ENCODE measurements around the gene RCCD1.
A peak's percentile ranks its signal among the peaks of the same experiment; 100 is the strongest.

Gene RCCD1

DNA sequence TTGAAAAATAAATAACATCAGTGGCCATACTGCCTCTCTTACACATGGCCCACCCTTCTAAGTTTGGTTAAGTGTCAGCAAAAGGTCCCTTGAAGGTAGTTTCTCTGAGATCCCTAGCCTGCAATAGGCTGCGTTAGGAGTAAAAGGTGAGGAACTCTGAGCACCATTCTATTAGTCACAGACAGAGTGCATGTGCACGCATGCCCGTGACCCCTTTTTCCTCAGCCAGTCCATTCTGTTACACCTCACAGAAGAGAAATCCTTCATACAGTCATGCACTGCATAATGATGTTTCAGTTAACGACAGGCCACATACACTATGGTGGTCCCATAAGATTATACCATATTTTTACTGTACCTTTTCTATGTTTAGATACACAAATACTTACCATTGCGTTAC, 12.5 kb downstream of the RCCD1 start:
- DNase-seq (ENCODE audit: low spot score): no peak

DNA sequence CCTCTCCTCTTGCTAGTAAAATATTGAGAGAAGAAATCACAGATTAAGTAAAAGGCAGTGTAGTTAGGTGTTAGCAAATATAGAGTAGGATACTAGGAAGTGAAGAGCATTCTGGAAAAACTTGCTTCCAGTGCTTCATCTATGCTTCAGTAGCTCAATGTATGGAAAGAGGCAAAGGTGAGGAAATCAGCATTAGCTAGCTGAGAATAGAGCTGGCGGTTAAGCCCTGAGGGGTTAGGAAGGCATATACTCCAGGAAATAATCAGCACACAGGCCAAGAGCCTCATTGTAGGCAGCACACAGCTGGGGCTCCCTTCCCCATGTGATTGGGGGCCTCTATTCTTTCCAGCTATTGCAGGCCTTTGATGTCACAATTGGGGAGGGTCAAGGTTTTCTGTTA, 13.8 kb downstream of the RCCD1 start:
- DNase-seq (ENCODE audit: low spot score): no peak

DNA sequence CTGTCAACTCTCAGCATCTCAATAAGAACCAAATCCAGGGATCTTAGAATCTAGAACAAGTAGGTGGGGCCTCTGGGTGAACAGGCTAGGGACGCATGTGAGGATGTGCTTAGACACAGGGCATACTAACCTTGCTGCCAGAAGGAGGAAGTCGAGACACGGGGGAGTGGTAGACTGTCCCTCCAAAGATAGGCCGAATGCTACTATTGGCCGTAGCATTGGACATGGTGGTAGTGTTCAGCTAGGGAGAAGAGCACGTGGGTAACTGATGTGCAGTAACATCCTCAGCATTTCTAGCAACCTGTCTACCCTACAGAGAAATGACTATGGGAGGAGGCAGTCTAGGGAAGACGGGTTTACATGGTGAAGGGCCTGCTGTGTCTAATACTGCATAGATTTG, 15.6 kb downstream of the RCCD1 start:
- DNase-seq (ENCODE audit: low spot score): no peak

DNA sequence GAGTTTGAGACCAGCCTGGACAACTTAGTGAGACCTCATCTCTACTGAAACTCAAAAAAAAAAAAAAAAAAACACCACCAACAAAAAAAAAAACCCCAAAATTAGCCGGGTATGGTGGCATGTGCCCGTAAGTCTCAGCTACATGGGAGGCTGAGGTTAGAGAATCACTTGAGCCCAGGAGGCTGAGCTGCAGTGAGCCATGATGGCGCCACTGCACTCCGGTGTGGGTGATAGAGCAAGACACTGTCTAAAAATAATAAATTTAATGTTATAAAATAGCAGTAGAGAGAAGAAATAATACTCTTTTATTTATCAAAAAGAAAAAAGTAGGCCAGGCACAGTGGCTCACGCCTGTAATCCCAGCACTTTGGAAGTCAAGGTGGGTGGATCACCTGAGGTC, 17.4 kb downstream of the RCCD1 start:
- no peak for DNase-seq (ENCODE audit: low spot score)

DNA sequence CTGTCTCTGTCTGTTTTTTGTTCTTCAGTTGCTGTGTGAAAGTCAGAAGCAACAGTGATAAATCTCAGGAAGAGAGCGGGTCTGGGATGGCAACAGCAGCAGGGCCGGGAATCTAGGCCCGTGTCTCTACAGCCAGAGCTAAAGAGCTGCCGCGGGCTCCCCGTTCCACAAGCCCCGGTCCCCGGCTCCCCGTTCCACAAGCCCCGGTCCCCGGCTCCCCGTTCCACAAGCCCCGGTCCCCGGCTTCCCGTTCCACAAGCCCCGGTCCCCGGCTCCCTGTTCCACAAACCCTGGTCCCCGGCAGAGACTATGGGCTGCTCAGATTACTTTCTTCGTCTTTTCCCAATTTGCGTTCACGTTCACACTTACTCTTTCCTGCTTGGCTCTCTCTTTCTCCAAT, 19.5 kb downstream of the RCCD1 start:
- no peak for DNase-seq (ENCODE audit: low spot score)

DNA sequence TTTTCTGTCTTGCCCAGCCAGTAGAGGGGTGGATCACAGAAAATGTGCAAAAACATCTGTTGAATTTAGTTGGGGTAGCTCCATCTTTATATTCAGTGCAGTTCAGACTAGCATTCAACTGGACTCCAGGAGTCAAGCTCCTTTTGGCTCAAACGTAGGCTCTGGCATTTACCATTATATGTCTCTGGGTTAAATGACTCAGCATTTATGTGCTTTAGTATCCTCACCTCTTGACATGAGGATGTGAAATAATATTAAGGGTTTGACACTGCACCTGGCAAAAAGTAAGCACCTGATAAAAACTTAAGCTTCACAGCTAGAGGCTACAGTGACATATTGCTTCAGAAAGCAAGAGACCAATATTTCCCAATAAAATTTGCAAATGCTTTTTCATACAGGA, 24.9 kb downstream of the RCCD1 start:
- DNase-seq (ENCODE audit: low spot score): no peak

DNA sequence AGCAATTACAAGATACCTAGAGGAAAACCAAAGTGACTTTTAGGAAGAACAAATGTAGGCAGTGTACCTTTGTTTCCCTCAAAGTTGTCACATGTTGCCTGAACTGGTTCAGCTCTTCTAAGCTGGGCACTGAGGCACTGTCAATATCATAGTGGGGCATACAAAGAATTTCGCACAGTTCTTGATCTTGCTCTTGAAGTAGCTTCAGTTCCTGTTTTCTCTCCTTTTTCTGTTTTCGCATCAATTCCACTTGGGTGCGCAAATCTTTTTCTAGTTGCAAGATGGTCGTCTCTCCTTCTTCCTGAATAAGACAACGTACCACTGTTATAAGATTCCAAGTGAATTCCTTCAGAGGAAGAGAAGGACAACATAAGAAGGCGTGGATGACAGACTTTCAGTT, 27.0 kb downstream of the RCCD1 start:
- DNase-seq (ENCODE audit: low spot score): no peak

DNA sequence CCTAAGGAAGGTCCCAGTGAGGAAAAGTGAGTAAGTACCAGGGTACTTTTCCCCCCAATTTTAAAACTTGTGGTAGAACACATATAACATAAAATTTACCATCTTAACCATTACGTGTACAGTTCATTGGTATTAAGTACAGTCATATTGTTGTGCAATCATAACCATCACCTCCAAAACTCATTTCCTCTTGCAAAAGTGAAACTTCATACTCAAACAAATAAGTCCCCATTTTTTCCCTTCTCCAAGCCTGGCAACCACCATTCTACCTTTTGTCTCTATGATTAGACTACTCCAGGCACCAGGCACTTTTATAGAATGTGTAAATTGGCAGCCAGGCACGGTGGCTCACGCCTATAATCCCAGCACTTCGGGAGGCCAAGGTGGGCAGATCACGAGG, 27.5 kb downstream of the RCCD1 start:
- no peak for DNase-seq (ENCODE audit: low spot score)

DNA sequence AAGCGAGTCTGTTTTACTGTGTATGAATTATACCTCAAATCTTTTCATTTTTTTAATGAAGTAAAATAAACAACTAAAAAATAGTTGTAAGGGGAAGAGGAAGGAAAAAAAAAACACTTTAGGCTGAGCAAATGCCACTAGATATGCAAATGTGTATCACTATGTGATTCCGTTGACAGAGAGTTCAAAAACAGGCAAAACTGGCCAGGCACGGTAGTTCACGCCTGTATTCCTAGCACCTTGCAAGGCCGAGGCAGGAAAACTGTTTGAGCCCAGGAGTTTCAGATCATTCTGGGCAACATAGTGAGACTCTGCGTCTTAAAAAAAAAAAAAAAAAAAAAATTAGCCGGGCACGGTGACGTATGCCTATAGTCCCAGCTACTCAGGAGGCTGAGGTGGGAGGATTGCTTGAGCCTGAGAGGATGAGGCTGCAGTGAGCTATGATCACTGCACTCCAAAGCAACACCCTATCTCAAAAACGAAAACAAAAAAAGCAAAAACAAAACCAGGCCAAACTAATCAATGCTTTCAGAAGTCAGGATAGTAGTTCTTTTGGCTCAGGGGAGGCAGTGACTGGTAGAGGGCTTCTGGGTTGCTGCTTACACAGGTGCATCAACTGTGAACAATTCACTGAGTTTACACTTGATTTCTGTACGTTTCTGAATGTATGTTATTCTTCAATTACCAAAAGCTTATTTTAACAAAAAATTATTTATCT, 32.3 kb downstream of the RCCD1 start:
- no peak for DNase-seq (ENCODE audit: low spot score)

DNA sequence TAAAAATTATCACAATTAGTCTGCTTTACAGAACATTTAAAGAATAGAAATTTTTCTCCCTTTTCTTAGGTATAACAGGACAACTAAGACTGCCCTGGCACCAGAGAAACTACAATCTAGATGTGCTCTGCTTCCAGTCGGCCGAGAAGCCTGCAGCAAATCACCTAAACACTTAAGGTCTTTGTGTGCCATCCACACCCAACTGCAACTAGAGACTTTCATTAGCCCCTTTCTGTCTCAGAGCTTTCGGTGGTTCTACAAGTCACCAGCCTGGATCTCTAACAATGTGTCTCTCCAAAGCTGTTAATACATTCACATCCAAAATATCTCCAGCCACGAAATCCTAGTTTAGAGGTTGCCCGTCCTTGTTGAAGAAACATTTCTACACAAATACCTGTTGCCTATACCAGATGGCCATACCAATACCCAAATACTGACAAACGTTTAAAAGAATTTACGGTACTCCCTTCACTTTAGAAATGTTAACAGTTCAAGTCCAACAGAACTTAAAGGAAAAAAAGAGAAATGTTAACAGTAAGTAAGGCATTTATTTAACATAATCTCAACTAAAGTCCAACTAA, 33.0 kb downstream of the RCCD1 start:
- no peak for DNase-seq (ENCODE audit: low spot score)

DNA sequence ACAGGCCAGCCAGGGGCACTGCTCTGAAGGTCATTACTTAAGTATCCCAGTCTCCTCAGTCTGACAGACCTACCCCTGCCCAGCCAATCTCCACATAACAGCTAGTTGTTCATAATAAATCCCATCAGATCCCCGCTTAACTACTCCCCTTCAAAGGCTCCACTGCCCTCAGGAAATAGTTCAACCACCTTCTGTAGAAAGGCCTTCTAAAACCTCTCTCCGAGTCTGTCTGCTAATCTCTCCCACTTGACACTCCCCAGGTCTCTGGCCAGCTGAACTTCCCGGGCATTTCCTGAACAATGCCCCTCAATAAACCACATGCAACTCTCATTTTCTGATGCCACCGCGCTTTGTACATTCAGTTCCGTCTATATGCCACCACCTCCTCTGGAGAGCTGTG, 33.6 kb downstream of the RCCD1 start:
- peak; percentile 15 for DNase-seq (ENCODE audit: low spot score)

DNA sequence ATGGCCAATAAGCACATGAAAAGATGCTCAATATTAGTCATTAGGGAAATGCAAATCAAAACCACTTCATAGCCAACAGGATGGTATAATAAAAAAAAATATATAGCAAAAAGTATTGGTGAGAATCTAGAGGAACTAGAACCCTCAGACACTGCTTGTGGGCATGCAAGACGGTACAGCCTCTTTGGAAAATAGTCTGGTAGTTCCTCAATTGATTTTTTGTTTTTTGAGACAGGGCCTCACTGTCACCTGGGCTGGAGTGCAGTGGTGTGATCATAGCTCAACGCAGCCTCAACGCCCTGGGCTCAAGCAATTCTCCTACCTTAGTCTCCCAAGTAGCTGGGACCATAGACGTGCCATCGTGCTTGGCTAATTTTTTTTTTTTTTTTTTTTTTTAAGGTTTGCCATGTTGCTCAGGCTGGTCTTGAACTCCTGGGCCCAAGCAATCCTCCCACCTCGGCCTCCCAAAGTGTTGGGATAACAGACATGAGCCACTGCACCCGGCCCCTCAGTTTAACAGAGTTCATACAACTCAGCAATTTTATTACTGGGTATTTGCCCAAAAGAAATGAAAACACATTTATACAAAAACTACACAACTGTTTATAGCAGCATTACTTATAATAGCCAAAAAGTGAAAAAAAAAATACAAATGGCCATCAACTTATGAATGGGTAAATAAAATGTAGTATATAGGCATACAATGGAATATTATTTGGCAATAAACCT, 34.5 kb downstream of the RCCD1 start:
- peak; percentile 34 for DNase-seq (ENCODE audit: low spot score)

DNA sequence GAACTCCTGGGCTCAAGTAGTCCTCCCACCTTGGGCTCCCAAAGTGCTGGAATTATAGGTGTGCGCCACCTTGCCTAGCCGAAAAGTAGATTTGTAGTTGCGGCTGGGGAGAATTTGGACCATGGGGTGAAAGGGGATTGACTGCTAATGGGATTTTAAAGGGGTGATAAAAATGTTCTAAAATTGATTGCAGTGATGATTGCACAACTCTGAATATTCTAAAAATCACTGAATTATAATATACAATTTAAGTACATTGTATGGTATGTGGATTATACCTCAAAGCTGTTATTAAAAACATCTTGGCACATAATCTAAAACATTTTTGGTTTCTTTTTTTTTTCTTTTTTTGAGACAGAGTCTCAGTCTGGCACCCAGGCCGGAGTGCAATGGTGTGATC, 35.8 kb downstream of the RCCD1 start:
- DNase-seq (ENCODE audit: low spot score): no peak

DNA sequence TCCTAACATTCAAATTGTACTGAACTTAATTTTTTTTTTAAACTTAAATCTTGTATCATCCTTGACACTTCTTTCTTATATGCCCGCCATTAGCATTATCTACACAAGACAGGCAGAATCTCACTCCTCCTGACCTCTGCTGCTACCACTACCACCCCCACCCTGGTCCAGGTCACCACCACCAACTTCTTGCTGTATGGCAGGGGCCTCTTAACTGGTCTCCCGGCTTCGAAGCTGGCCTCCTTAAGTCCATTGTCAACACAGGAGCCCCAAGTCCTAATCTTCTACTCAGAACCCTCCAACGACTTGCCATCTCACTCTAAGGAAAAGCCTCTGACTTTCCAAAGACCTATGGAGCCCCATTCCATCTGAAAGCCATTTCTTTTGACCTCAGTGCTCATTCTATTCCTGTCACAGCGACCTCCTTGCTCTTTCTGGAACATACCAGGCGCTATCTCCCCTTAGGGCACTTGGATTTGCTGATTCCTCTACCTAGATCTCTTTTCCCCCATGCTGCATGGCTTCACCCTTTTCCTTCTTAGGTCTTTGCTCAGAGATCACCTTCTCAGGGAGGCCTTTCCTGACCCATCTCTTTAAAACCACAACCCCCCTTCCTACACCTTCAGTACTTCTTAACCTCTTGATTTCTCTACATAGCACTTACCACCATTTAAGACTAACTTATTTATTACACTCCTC, 37.1 kb downstream of the RCCD1 start:
- DNase-seq (ENCODE audit: low spot score): no peak

DNA sequence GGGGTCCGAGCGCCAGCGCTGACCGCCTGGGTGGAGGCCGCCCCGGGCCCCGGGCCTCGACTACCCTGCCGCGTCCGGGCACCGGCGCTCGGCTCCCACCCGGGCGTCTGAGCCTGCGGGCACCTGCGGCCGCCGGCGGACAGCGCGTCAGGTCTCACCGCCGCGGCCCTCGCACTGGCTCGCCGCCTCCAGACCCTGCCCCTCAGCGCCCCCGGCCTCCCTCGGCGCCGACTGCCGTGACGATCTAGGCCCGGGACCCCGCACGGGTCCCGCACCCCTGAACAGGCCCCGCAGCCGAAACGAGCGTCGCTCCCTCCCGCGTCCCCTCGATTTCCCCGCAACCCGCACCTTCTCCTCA, 39.4 kb downstream of the RCCD1 start:
- peak; percentile 41 for DNase-seq (ENCODE audit: low spot score)

DNA sequence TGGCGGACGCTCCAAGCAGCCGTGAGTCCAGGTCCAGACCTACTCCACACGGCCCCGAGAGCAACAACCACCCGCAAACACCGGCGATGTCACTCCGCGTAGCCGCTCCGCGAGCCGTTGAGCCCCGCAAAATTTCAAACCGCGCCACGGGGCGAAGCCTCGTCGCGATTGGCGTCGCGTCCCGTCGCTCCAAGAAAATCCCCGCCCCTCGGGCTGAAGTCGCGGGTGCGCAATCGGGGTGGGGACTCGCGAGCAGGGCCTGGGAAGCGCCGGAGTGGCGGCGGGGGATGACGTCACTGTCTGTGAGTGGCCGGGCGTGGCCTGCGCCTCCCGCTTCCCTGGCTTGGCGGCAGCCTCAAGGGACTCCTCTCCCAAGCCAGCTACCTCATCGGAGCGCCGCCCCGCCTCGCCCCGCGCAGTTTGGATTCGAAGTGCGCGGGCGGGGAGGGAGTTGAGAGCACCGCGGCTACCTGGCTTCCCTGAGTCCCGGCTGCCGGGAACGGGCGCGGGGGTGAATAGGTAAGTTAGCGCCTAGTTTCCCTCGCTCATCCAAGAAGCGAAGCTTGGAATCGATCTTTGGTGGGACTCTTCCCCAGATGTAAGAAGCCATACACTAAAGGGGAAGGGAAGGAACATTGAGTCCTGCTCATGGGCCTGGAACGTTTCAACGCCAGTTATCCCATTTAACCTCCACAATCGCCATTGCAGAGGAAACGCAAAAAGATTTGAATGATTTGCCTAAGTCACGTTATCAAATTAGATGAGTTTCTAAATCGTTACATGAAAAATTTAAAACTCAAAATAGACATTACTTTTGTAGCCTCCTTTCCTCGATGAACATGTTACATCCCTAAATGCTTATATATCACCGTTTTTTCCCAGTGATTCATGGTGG, 40.0 kb downstream of the RCCD1 start, which contains the start of gene PRC1:
Gene PRC1 (minus strand): TSS at position 119 of the 895 bp plus-strand sequence. CDS start 118 bp downstream, at position 1.
- peak; percentile 99 for DNase-seq (ENCODE audit: low spot score)

DNA sequence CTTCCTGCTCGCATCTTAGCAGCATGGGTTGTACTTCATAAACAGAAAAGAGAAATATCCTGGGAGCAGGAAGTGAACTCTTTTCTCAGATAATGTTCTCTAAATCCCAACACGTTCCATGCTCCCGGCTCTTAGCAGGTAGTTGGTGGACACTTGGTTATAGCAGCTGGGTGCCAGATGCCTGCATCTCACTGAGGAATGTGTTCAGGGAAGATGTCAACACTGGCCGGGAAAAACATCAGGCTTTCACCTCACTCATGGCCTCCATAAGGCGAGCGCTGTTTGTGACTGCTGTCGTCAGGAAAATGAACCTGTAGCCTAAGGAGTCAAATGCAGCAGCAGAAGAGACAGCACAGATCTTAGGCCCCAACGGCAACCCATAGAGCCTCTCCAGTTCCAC, 44.1 kb downstream of the RCCD1 start:
- no peak for DNase-seq (ENCODE audit: low spot score)

DNA sequence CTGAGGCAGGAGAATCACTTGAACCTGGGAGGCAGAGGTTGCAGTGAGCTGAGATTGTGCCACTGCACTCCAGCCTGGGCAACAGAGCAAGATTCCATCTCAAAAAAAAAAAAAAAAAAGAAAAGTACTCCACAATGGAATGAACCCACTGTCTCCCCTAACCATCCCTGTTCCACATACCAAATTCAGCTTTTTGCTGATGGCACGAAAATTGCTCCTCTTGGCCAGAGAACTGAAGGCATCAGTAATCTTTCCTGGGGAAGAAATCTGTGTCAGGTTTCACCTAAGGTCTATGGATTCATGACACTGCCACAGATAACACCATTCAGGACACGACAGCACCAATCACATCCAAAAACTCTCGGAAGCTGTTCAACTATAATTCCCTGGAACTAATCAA, 46.5 kb downstream of the RCCD1 start:
- no peak for DNase-seq (ENCODE audit: low spot score)

DNA sequence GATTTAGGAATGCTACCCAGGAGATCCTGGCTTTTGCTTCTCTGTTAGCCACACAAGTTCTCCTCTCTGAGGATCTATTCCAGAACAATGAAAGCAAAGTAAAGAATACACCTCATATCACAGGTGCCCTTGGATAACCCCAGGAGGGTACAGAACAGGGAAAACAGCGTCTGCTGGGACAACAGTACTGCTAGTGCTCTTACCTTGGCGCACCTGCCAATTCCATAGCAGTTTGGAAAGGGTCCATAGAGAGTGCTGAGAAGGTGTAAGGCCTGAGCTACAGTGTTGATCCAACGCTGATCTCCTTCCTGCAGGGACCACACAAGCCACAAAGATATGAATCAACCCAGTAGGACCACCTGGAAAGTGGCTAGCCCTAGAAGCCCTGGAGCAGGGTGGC, 52.6 kb downstream of the RCCD1 start:
- DNase-seq (ENCODE audit: low spot score): no peak

All from germinal center (tissue), 1 donor.